ENCODE measurements around the gene BCL7A. TPM values are rescaled to one million over a fixed set of nuclear protein-coding genes. Genes with fewer than 3 reads are reported as not detected.

Gene BCL7A
- total and polyA plus RNA-seq, 9 of the 15 experiments (the other 6 are each of a cell fraction or from before 2014, with no cell fraction given), result 0.25 to 21.9 (median 14.9) TPM

- no peak for TF ChIP-seq ZNF184 (CRISPR knock-in tag; IDR thresholded peaks at IDR 0.05)
- TF ChIP-seq, protein P1, sequence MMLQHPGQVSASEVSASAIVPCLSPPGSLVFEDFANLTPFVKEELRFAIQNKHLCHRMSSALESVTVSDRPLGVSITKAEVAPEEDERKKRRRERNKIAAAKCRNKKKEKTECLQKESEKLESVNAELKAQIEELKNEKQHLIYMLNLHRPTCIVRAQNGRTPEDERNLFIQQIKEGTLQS (IDR thresholded peaks at IDR 0.05), result peak; percentile 70
- TF ChIP-seq, protein P1 (CRISPR knock-in tag; conservative IDR thresholded peaks at IDR 0.05), result no peak
- TF ChIP-seq GABPA (tag; conservative IDR thresholded peaks at IDR 0.05; ENCODE audit: low read depth), result peak; percentile 49; the same call in 1 of the 2 replicates
- peak; percentile 37 for TF ChIP-seq CXXC5 (CRISPR knock-in tag; IDR thresholded peaks at IDR 0.05)
- peak in 1 of 2 experiments; percentile 18; a peak in 1 of 4 replicates for TF ChIP-seq MNT (conservative IDR thresholded peaks at IDR 0.05)
- TF ChIP-seq, protein P2, sequence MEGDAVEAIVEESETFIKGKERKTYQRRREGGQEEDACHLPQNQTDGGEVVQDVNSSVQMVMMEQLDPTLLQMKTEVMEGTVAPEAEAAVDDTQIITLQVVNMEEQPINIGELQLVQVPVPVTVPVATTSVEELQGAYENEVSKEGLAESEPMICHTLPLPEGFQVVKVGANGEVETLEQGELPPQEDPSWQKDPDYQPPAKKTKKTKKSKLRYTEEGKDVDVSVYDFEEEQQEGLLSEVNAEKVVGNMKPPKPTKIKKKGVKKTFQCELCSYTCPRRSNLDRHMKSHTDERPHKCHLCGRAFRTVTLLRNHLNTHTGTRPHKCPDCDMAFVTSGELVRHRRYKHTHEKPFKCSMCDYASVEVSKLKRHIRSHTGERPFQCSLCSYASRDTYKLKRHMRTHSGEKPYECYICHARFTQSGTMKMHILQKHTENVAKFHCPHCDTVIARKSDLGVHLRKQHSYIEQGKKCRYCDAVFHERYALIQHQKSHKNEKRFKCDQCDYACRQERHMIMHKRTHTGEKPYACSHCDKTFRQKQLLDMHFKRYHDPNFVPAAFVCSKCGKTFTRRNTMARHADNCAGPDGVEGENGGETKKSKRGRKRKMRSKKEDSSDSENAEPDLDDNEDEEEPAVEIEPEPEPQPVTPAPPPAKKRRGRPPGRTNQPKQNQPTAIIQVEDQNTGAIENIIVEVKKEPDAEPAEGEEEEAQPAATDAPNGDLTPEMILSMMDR (IDR thresholded peaks at IDR 0.05 in 2 of 3, conservative IDR thresholded peaks at IDR 0.05 in 1 of 3; ENCODE audit: insufficient read depth in 2 of 3, low read depth in 1 of 3, low read length in 3 of 3), result no peak
- TF ChIP-seq MAZ (CRISPR knock-in tag; conservative IDR thresholded peaks at IDR 0.05 in 1 of 2, IDR thresholded peaks at IDR 0.05 in 1 of 2), result peak in 1 of 2 experiments; percentile 40; a peak in 1 of 4 replicates
- peak; percentile 34; the same call in 1 of the 2 replicates for TF ChIP-seq EP300 (IDR thresholded peaks at IDR 0.05; ENCODE audit: low read length)
- peak; percentile 73 for TF ChIP-seq MEIS2 (IDR thresholded peaks at IDR 0.05; ENCODE audit: partially characterized antibody)
- TF ChIP-seq JUND (IDR thresholded peaks at IDR 0.05; ENCODE audit: borderline replicate concordance, low read depth, low read length), result peak; percentile 80
- TF ChIP-seq JUND (tag; IDR thresholded peaks at IDR 0.05; ENCODE audit: borderline replicate concordance, low read depth, low read length), result peak; percentile 10; the same call in 1 of the 3 replicates
- TF ChIP-seq MTA3 (IDR thresholded peaks at IDR 0.05; ENCODE audit: borderline replicate concordance), result peak; percentile 69; the same call in 1 of the 2 replicates
- TF ChIP-seq MEF2A (IDR thresholded peaks at IDR 0.05; ENCODE audit: control insufficient read depth, low read depth, low read length), result 0 out of 2 replicates have a peak, but pooled peaks have one; percentile 5
- peak; percentile 5; the same call in 1 of the 2 replicates for TF ChIP-seq ATF7 (IDR thresholded peaks at IDR 0.05)
- no peak for TF ChIP-seq TBL1XR1 (IDR thresholded peaks at IDR 0.05; ENCODE audit: low read length in 2 of 2)
- no peak for TF ChIP-seq CAMTA2 (CRISPR knock-in tag; conservative IDR thresholded peaks at IDR 0.05)
- peak; percentile 56; the same call in 1 of the 2 replicates for TF ChIP-seq CREM (IDR thresholded peaks at IDR 0.05; ENCODE audit: low read depth)
- TF ChIP-seq, protein P3, sequence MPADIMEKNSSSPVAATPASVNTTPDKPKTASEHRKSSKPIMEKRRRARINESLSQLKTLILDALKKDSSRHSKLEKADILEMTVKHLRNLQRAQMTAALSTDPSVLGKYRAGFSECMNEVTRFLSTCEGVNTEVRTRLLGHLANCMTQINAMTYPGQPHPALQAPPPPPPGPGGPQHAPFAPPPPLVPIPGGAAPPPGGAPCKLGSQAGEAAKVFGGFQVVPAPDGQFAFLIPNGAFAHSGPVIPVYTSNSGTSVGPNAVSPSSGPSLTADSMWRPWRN (IDR thresholded peaks at IDR 0.05; ENCODE audit: low read depth), result no peak
- peak; percentile 83 for TF ChIP-seq POLR2A (conservative IDR thresholded peaks at IDR 0.05)
Observed at GRCh38 chr12:122064780-122065588, 43.3 kb downstream of the BCL7A start (continued).
